GM23338 (cell line): ENCODE data around the gene RBAK. TPM values are rescaled to one million over a fixed set of nuclear protein-coding genes. Genes with fewer than 3 reads are reported as not detected.
A peak's percentile ranks its signal among the peaks of the same experiment; 100 is the strongest.
"Not testable (repeated sequence)": the region's sequence is repeated elsewhere in the genome, so short reads cannot be mapped to it uniquely, and the experiment has no call there.

Experiments
- ATAC-seq: fragments of 200-7000 bp; cut with Tn5 transposase; 3 replicates; pipeline ENCODE4 v1.9.1; 2020
- DNase-seq: peaks from one replicate; pipeline ENCODE4 v3.0.0-alpha.2; 2015; ENCODE audit warnings: low spot score
- H2AFZ ChIP-seq: fragments of 200-600 bp; sonication (generic); 2 replicates; pipeline ENCODE4 v1.8.0; 2016; ENCODE audit warnings: antibody characterized with exemption, mild to moderate bottlenecking, moderate library complexity
- H3F3A ChIP-seq: fragments of 200-600 bp; sonication (generic); replicated peaks from 2 replicates; pipeline ENCODE4 v1.8.0; 2017; ENCODE audit warnings: antibody characterized with exemption, mixed run types, low read depth
- H3K27ac ChIP-seq: fragments of 200-600 bp; sonication (generic); 2 replicates; pipeline ENCODE4 v1.6.1; 2016; ENCODE audit warnings: low read depth
- H3K27me3 ChIP-seq: fragments of 200-600 bp; sonication (generic); 2 replicates; pipeline ENCODE4 v1.8.0; 2016; ENCODE audit warnings: mild to moderate bottlenecking, mixed run types, moderate library complexity; ENCODE audit not compliant: insufficient read depth
- H3K36me3 ChIP-seq: fragments of 200-600 bp; sonication (generic); 2 replicates; pipeline ENCODE4 v1.8.0; 2016; ENCODE audit warnings: mild to moderate bottlenecking; ENCODE audit not compliant: insufficient read depth
- H3K4me1 ChIP-seq: fragments of 200-600 bp; sonication (generic); 2 replicates; pipeline ENCODE4 v1.8.0; 2016; ENCODE audit warnings: mild to moderate bottlenecking, moderate library complexity; ENCODE audit not compliant: insufficient read depth
- H3K4me2 ChIP-seq: fragments of 200-600 bp; sonication (generic); 2 replicates; pipeline ENCODE4 v1.7.1; 2017; ENCODE audit warnings: mixed run types
- H3K4me3 ChIP-seq: fragments of 200-600 bp; sonication (generic); 2 replicates; pipeline ENCODE4 v1.6.1; 2016; ENCODE audit warnings: mixed run types
- H3K79me2 ChIP-seq: fragments of 200-600 bp; sonication (generic); replicated peaks from 2 replicates; pipeline ENCODE4 v1.8.0; 2017; ENCODE audit warnings: mild to moderate bottlenecking; ENCODE audit not compliant: insufficient read depth
- H3K9me2 ChIP-seq: fragments of 200-600 bp; sonication (generic); 2 replicates; pipeline ENCODE4 v1.8.0; 2017; ENCODE audit not compliant: insufficient read depth
- H4K20me1 ChIP-seq: fragments of 200-600 bp; sonication (generic); replicated peaks from 2 replicates; pipeline ENCODE4 v1.8.0; 2017; ENCODE audit warnings: mild to moderate bottlenecking; ENCODE audit not compliant: insufficient read depth
- H3K27ac Mint-ChIP-seq: 2 replicates; pipeline ENCODE4 v1.8.0; 2020; ENCODE audit warnings: inconsistent platforms, mild to moderate bottlenecking, moderate library complexity, mixed read lengths
- H3K27me3 Mint-ChIP-seq: 3 replicates; pipeline ENCODE4 v1.8.0; 2022; ENCODE audit warnings: low read depth, mild to moderate bottlenecking, moderate library complexity, mixed read lengths, inconsistent platforms; ENCODE audit not compliant: insufficient read depth, poor library complexity
- H3K36me3 Mint-ChIP-seq: 3 replicates; pipeline ENCODE4 v1.8.0; 2021; ENCODE audit warnings: low read depth, mild to moderate bottlenecking, inconsistent platforms, moderate library complexity, mixed read lengths
- H3K4me1 Mint-ChIP-seq: 3 replicates; pipeline ENCODE4 v1.8.0; 2020; ENCODE audit warnings: mild to moderate bottlenecking, inconsistent platforms, mixed read lengths
- H3K4me3 Mint-ChIP-seq: 3 replicates; pipeline ENCODE4 v1.8.0; 2021; ENCODE audit warnings: moderate library complexity, mild to moderate bottlenecking, inconsistent platforms, mixed read lengths
- H3K9me3 Mint-ChIP-seq: 3 replicates; pipeline ENCODE4 v1.8.0; 2020; ENCODE audit warnings: moderate library complexity, mild to moderate bottlenecking, inconsistent platforms, mixed read lengths
- CREB1 ChIP-seq: fragments of 250-450 bp; sonication (Bioruptor Pico); IDR thresholded peaks from 2 replicates; pipeline ENCODE4 v1.5.0; 2020; ENCODE audit warnings: low read depth, mild to moderate bottlenecking, moderate library complexity
- ETS1 ChIP-seq: IDR thresholded peaks from 2 replicates; pipeline ENCODE4 v1.6.1; 2016; ENCODE audit warnings: antibody characterized with exemption
- EZH2phosphoT487 ChIP-seq: fragments of 200-600 bp; sonication (generic); IDR thresholded peaks from one replicate; pipeline ENCODE4 v1.8.1; 2018; ENCODE audit warnings: antibody characterized with exemption; ENCODE audit not compliant: unreplicated experiment
- JUNB ChIP-seq: IDR thresholded peaks from one replicate; pipeline ENCODE4 v1.6.1; 2016; ENCODE audit warnings: antibody characterized with exemption; ENCODE audit not compliant: unreplicated experiment
- NANOG ChIP-seq: IDR thresholded peaks from 2 replicates; pipeline ENCODE4 v1.6.1; 2016; ENCODE audit warnings: antibody characterized with exemption, borderline replicate concordance
- POLR2AphosphoS5 ChIP-seq: IDR thresholded peaks from 2 replicates; pipeline ENCODE4 v1.6.1; 2016; ENCODE audit warnings: antibody characterized with exemption, low read depth
- REST ChIP-seq: IDR thresholded peaks from one replicate; pipeline ENCODE4 v1.6.1; 2018; ENCODE audit warnings: antibody characterized with exemption; ENCODE audit not compliant: unreplicated experiment
- STAT1 ChIP-seq: IDR thresholded peaks from one replicate; pipeline ENCODE4 v1.6.1; 2016; ENCODE audit warnings: antibody characterized with exemption; ENCODE audit not compliant: unreplicated experiment
- ZNF114 ChIP-seq: fragments of 250-450 bp; sonication (Bioruptor Pico); IDR thresholded peaks from 2 replicates; pipeline ENCODE4 v1.5.0; 2020; ENCODE audit warnings: mild to moderate bottlenecking, moderate library complexity
- polyA plus RNA-seq: library from polyadenylated mRNA; unstranded; fragments of >200 nt; fragmentation: Nextera tagmentation; extraction: Ambion mirVana; gene quantifications from 2 replicates; pipeline ENCODE4 v1.2.1, GENCODE V29; 2016
- total RNA-seq: library from RNA; depleted of rRNA; stranded (reverse); fragments of >200 nt; shearing (Covaris generic); gene quantifications from 2 replicates; pipeline ENCODE4 v1.2.3, GENCODE V29; 2014

RBAK gene
- total and polyA plus RNA-seq, 2 experiments from 2014 or later, result 6.5 to 15.2 TPM

- not testable (repeated sequence) for H3K4me3 Mint-ChIP-seq, H3K4me2 ChIP-seq, DNase-seq, H3K79me2 ChIP-seq, H3K4me1 ChIP-seq, H2AFZ ChIP-seq, H3K27ac ChIP-seq, ATAC-seq, H3K27me3 ChIP-seq, H3K9me2 ChIP-seq, H3K36me3 ChIP-seq, H3K27ac Mint-ChIP-seq, H3K4me1 Mint-ChIP-seq, H3F3A ChIP-seq, H3K4me3 ChIP-seq, H4K20me1 ChIP-seq
- Mint-ChIP-seq H3K36me3 (peaks cover 21% of the 10 kb centered on the region), H3K9me3 (peaks cover 78% of the 10 kb centered on the region), H3K27me3 (peaks cover 19% of the 10 kb centered on the region)
These were observed 29.5 kb downstream of the RBAK start for GRCh38 chr7:5075187-5075586.

DNA sequence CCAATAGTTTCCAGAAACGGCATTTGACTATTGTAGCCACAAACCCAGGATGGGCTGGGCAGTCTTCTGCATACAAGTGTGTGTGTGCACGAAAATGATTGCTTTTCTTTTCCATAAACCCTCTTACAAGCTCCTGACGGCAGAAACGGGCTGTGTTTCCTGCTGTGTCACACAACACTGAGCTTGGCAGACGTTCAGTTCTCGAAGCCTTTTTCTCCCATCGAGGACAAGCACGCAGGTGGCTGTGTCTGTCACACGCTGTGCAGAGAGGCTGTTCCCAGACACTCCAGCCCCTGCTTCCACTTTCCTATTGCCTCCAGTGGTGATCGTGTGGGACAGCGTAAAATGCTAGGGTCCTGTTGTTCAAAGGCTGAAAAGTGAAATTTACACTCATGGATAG, 32.1 kb downstream of the RBAK start:
- Histone ChIP-seq H3K4me3 (no peak overlapping the region), H4K20me1 (no peaks in the 10 kb centered on the region), H3K9me2 (no peaks in the 10 kb centered on the region), H3K36me3 (no peaks in the 10 kb centered on the region), H3K27me3 (no peaks in the 10 kb centered on the region), H3K4me2 (no peak overlapping the region), H3F3A (no peaks in the 10 kb centered on the region), H2AFZ (no peak overlapping the region), H3K27ac (no peak overlapping the region), H3K79me2 (no peaks in the 10 kb centered on the region), H3K4me1 (no peaks in the 10 kb centered on the region)
- peaks cover 6% of the 10 kb centered on the region for H3K27me3 Mint-ChIP-seq
- H3K9me3 Mint-ChIP-seq, result peaks cover 60% of the 10 kb centered on the region
- TF ChIP-seq JUNB, result no peak
- TF ChIP-seq NANOG, result no peak
- TF ChIP-seq ETS1, result no peak
- TF ChIP-seq REST, result no peak
- TF ChIP-seq ZNF114, result no peak
- no peak for DNase-seq
- no peak overlapping the region for H3K4me3 Mint-ChIP-seq
- H3K36me3 Mint-ChIP-seq, result peaks cover 10% of the 10 kb centered on the region
- no peak overlapping the region for H3K27ac Mint-ChIP-seq
- no peaks in the 10 kb centered on the region for H3K4me1 Mint-ChIP-seq
- ATAC-seq, result no peak

DNA sequence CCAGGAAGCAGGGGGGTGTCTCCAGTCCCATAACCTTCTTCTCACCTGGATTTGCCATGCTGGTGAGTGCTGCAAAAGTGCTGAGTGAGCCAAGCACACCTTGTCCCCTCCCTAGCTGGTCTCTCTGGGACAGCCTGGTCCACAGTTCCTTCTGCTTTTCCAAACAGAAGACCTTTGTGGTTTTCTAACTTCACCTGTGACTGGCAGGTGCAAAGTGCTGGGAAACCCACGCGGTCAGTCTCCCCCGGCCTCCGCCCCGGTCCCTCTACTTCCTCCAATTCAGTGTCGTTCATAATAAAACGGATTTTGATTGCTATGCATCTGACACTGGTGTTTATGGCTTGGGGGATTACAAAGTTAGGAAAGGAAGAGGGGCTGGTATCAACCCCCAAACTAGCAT, 37.1 kb downstream of the RBAK start:
- Mint-ChIP-seq H3K4me1 (no peaks in the 10 kb centered on the region), H3K36me3 (peaks cover 7% of the 10 kb centered on the region; the same call in 1 of the 3 replicates), H3K4me3 (no peak overlapping the region), H3K27me3 (peaks cover 12% of the 10 kb centered on the region), H3K9me3 (peaks cover 26% of the 10 kb centered on the region), H3K27ac (no peak overlapping the region)
- no peak overlapping the region for H3K4me3 ChIP-seq
- no peaks in the 10 kb centered on the region for H3K9me2 ChIP-seq
- peak overlapping the region; percentile 69; the same call in 1 of the 2 replicates for H2AFZ ChIP-seq
- no peaks in the 10 kb centered on the region for H3F3A ChIP-seq
- no peaks in the 10 kb centered on the region for H3K79me2 ChIP-seq
- no peaks in the 10 kb centered on the region for H3K27me3 ChIP-seq
- no peaks in the 10 kb centered on the region for H3K36me3 ChIP-seq
- DNase-seq, result no peak
- no peak overlapping the region for H3K4me2 ChIP-seq
- H3K27ac ChIP-seq, result no peak overlapping the region
- ATAC-seq, result no peak
- no peaks in the 10 kb centered on the region for H3K4me1 ChIP-seq
- H4K20me1 ChIP-seq, result no peaks in the 10 kb centered on the region
- TF ChIP-seq REST, result no peak
- no peak for TF ChIP-seq EZH2phosphoT487
- TF ChIP-seq STAT1, result no peak
- TF ChIP-seq JUNB, result no peak
- TF ChIP-seq CREB1, result no peak
- no peak for TF ChIP-seq ETS1
- no peak for TF ChIP-seq POLR2AphosphoS5
